ENCODE measurements around the gene TVP23A.

TVP23A gene

GRCh38 chr16:10776280-10776679 is 42.3 kb downstream of the TVP23A start:
- no peak for DNase-seq (ENCODE audit: low read depth)
- no peak for TF ChIP-seq CTCF (IDR thresholded peaks at IDR 0.05; ENCODE audit: low read length, missing control alignments)
- no peak overlapping the region for H3K4me3 ChIP-seq (replicated peaks; ENCODE audit: low read depth, low read length)

GRCh38 chr16:10770907-10771306 is 47.7 kb downstream of the TVP23A start:
- H3K4me3 ChIP-seq (replicated peaks; ENCODE audit: low read depth, low read length), result no peak overlapping the region
- no peak for TF ChIP-seq CTCF (IDR thresholded peaks at IDR 0.05; ENCODE audit: low read length, missing control alignments)
- DNase-seq (ENCODE audit: low read depth), result peak; percentile 4

GRCh38 chr16:10769381-10769780 is 49.2 kb downstream of the TVP23A start:
- no peak overlapping the region for H3K4me3 ChIP-seq (replicated peaks; ENCODE audit: low read depth, low read length)
- no peak for TF ChIP-seq CTCF (IDR thresholded peaks at IDR 0.05; ENCODE audit: low read length, missing control alignments)
- no peak for DNase-seq (ENCODE audit: low read depth)

- H3K4me3 ChIP-seq (replicated peaks; ENCODE audit: low read depth, low read length), result no peak overlapping the region
- no peak for TF ChIP-seq CTCF (IDR thresholded peaks at IDR 0.05; ENCODE audit: low read length, missing control alignments)
- no peak for DNase-seq (ENCODE audit: low read depth)
Measured at GRCh38 chr16:10767127-10767526, 51.5 kb downstream of the TVP23A start.

- TF ChIP-seq CTCF (IDR thresholded peaks at IDR 0.05; ENCODE audit: low read length, missing control alignments), result no peak
- no peak overlapping the region for H3K4me3 ChIP-seq (replicated peaks; ENCODE audit: low read depth, low read length)
- no peak for DNase-seq (ENCODE audit: low read depth)
Measured at GRCh38 chr16:10765772-10766171, 52.8 kb downstream of the TVP23A start.

GRCh38 chr16:10763456-10763855 is 55.1 kb downstream of the TVP23A start:
- no peak for TF ChIP-seq CTCF (IDR thresholded peaks at IDR 0.05; ENCODE audit: low read length, missing control alignments)
- H3K4me3 ChIP-seq (replicated peaks; ENCODE audit: low read depth, low read length), result no peak overlapping the region
- no peak for DNase-seq (ENCODE audit: low read depth)

- DNase-seq (ENCODE audit: low read depth), result no peak
- no peak for TF ChIP-seq CTCF (IDR thresholded peaks at IDR 0.05; ENCODE audit: low read length, missing control alignments)
- H3K4me3 ChIP-seq (replicated peaks; ENCODE audit: low read depth, low read length), result no peak overlapping the region
Measured at GRCh38 chr16:10762336-10763016, 56.1 kb downstream of the TVP23A start.

Data from fibroblast of pulmonary artery (primary cell).